ENCODE measurements around the gene ALKBH3.

ALKBH3 gene

DNA sequence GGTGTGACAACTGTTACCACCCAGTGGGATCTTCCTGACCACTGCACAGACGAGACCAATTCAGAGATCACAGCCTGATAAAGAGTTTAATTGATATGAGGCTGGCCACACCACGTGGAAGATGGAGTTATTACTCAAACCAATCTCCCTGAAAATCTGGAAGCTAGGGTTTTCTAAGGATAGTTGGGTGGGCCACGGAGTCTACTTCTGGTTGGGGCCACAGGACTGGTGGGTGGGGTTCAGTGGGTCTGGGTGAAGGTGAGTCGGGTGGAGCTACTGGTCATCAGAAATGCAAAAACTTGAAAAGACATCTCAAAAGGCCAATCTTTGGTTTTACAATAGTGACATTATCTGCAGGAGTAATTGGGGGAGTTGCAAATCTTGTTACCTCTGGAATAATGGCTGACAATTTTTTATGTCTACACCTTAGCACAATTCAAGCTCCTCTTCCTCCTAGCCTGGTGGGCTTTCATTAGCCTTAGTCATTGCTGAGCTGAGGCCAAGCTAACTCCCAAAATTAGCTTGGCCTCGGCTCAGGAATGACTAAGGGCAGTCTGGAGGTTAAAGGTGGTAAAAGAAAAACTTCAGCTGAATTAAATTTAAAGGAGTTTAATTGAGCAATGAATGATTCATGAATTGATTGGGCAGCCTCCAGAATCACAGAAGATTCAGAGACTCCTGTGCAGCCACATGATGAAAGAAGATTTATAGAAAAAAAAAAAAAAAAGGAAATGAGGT lies 74.9 kb downstream of the ALKBH3 start:
- Histone ChIP-seq H3K9ac (ENCODE audit: low read length in 5 of 5) (no peak overlapping the region), H3K9me3 (ENCODE audit: control insufficient read depth in 5 of 5, low read length in 5 of 5) (peaks cover 0 to 4% (median 1%) of the 10 kb centered on the region in 5 donors), H3K27ac (ENCODE audit: low read depth, low read length) (no peak overlapping the region), H3K4me3 (ENCODE audit: low read depth in 1 of 5, low read length in 5 of 5) (no peak overlapping the region), H3K4me1 (ENCODE audit: control insufficient read depth in 5 of 5, insufficient read depth in 5 of 5, low read length in 5 of 5) (peaks cover 0 to 9% (median 0%) of the 10 kb centered on the region in 5 donors), H3K27me3 (ENCODE audit: control insufficient read depth in 5 of 5, insufficient read depth in 4 of 5, low read length in 5 of 5) (peaks cover 0 to 3% (median 0%) of the 10 kb centered on the region in 5 donors), H3K36me3 (ENCODE audit: control insufficient read depth in 5 of 5, insufficient read depth in 5 of 5, low read length in 5 of 5) (no peaks in the 10 kb centered on the region)

DNA sequence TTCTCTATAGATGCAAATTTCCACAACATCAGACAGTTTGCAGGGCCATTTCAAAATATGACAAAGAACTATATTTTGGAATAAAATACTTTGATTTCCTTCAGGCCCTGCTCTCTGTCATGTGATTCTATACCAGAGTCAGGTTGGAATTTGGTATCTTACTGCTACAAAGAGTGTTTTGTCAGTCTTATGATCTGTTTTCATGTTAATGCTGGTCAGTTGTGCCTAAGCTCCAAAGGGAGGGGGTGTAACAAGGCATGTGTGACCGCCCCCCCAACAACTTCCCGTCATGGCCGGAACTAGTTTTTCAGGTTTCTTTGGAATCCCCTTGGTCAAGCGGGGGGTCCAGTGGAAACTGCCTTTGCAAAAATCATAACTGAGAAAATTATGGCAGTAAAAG lies 76.9 kb downstream of the ALKBH3 start:
- Histone ChIP-seq H3K9ac (ENCODE audit: low read length in 5 of 5) (no peak overlapping the region), H3K27ac (ENCODE audit: low read depth, low read length) (no peak overlapping the region), H3K4me1 (ENCODE audit: control insufficient read depth in 5 of 5, insufficient read depth in 5 of 5, low read length in 5 of 5) (no peaks in the 10 kb centered on the region)

DNA sequence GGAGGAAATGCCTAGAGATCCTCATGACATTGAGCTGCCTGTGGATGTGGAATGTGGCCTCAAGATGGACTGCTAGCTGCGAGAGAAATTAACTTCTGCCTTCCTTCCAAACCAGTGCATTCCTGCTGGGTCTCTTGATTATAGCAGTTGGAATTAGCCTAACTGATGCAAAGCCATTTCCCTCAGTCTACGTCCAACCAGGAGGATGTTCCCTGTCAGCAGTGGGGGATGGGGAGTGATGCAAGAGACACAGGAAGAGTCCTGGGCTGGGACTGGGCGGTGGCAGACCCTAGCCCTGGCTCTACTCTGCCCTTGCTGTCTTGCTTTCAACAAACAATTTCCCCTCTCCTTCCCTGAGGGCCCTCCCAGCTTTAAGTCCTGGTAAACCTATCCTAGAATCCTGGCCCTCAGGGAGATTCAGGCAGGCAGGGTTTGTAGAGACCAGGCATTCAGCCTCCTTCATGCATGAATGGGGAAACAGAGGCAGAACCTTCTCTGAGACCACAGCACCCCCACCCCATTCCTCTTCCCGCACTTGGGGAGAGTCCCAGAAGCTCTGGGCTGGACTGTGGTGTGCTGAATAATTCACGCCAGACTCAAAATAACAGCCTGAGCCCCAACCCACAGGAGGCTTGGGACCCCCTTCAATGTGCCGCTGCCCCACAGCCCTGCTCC lies 78.8 kb downstream of the ALKBH3 start:
- Histone ChIP-seq H3K9me3 (ENCODE audit: control insufficient read depth in 5 of 5, low read length in 5 of 5) (peaks cover 0 to 4% (median 0%) of the 10 kb centered on the region in 5 donors), H3K9ac (ENCODE audit: low read length in 5 of 5) (no peak overlapping the region), H3K4me3 (ENCODE audit: low read depth in 1 of 5, low read length in 5 of 5) (no peak overlapping the region)

More for the DNA sequence above, 76.9 kb downstream of the ALKBH3 start:
- H3K36me3 ChIP-seq (ENCODE audit: control insufficient read depth in 5 of 5, insufficient read depth in 5 of 5, low read length in 5 of 5), result no peaks in the 10 kb centered on the region
- peaks cover 0 to 3% (median 0%) of the 10 kb centered on the region in 5 donors for H3K27me3 ChIP-seq (ENCODE audit: control insufficient read depth in 5 of 5, insufficient read depth in 4 of 5, low read length in 5 of 5)
- peaks cover 0 to 4% (median 0%) of the 10 kb centered on the region in 5 donors for H3K9me3 ChIP-seq (ENCODE audit: control insufficient read depth in 5 of 5, low read length in 5 of 5)
- H3K4me3 ChIP-seq (ENCODE audit: low read depth in 1 of 5, low read length in 5 of 5), result no peak overlapping the region

DNA sequence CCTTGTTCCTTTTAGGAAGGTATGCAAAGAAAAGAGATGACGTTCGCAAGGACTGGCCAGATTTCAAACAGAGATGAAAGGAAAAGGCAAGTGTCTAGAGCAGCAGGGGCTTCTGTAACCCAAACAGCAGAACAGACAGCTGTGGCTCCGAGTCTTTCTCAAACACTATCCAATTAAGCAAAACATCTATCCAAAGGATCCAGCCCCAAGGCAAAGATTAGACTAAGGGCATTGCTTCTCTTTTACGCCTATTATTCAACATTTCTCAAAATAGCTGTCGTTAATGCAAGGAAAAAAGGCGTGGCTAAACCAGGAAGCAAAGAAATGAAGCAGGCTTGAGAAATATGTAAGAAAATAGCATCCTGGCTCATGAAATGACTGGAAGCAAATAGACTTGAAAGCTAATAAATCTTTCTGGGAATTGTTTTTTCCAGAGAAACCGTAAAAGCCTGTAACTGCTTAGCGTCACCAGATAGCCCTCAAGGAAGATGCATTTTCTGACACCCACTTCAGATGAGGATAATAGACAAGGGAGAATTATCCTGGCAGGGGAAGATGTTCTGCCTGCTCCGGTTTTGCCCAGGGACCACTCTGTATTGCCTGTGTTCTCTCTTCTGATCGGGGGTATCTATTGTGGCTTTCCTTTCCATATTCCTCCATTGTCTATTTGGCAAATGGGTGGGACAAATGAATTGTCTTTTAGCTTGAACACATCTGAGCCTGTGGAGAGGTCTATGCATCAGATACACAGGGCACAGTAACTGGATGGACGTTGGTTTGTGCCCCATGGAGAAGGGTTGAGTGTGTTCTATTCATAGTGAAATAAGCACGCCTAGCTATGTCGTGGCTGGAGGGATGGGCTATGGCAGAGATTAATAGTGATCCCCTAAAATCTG lies 82.0 kb downstream of the ALKBH3 start:
- H3K4me1 ChIP-seq (ENCODE audit: control insufficient read depth in 5 of 5, insufficient read depth in 5 of 5, low read length in 5 of 5), result no peaks in the 10 kb centered on the region
- H3K9ac ChIP-seq (ENCODE audit: low read length in 5 of 5), result no peak overlapping the region
- peaks cover 0 to 16% (median 4%) of the 10 kb centered on the region in 5 donors for H3K9me3 ChIP-seq (ENCODE audit: control insufficient read depth in 5 of 5, low read length in 5 of 5)
- H3K27me3 ChIP-seq (ENCODE audit: control insufficient read depth in 5 of 5, insufficient read depth in 4 of 5, low read length in 5 of 5), result peaks cover 0 to 3% (median 0%) of the 10 kb centered on the region in 5 donors
- H3K27ac ChIP-seq (ENCODE audit: low read depth, low read length), result no peak overlapping the region
- H3K36me3 ChIP-seq (ENCODE audit: control insufficient read depth in 5 of 5, insufficient read depth in 5 of 5, low read length in 5 of 5), result no peaks in the 10 kb centered on the region
- no peak overlapping the region for H3K4me3 ChIP-seq (ENCODE audit: low read depth in 1 of 5, low read length in 5 of 5)

More for the DNA sequence above, 78.8 kb downstream of the ALKBH3 start:
- Histone ChIP-seq H3K36me3 (ENCODE audit: control insufficient read depth in 5 of 5, insufficient read depth in 5 of 5, low read length in 5 of 5) (no peaks in the 10 kb centered on the region), H3K27ac (ENCODE audit: low read depth, low read length) (no peak overlapping the region), H3K4me1 (ENCODE audit: control insufficient read depth in 5 of 5, insufficient read depth in 5 of 5, low read length in 5 of 5) (no peaks in the 10 kb centered on the region), H3K27me3 (ENCODE audit: control insufficient read depth in 5 of 5, insufficient read depth in 4 of 5, low read length in 5 of 5) (peaks cover 0 to 3% (median 0%) of the 10 kb centered on the region in 5 donors)

DNA sequence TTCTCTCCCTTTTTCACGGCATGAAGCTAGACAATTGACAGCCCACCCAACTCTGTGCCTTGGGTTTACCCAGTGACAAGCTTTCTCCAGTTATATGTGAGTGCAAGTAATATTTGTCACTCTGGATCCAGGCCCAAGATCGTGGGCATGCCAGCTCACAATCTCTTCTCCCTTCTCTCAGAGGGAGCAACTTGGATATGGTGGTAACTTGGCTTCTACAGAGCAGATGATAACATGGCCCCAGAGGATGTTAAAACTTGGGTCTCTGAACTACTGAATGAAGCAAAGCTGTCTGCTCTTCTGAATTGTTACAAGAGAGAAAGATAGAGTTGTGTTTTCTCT lies 82.6 kb downstream of the ALKBH3 start:
- Histone ChIP-seq H3K27me3 (ENCODE audit: control insufficient read depth in 5 of 5, insufficient read depth in 4 of 5, low read length in 5 of 5) (peaks cover 0 to 3% (median 0%) of the 10 kb centered on the region in 5 donors), H3K4me1 (ENCODE audit: control insufficient read depth in 5 of 5, insufficient read depth in 5 of 5, low read length in 5 of 5) (no peaks in the 10 kb centered on the region), H3K36me3 (ENCODE audit: control insufficient read depth in 5 of 5, insufficient read depth in 5 of 5, low read length in 5 of 5) (no peaks in the 10 kb centered on the region), H3K9me3 (ENCODE audit: control insufficient read depth in 5 of 5, low read length in 5 of 5) (peaks cover 0 to 16% (median 4%) of the 10 kb centered on the region in 5 donors), H3K4me3 (ENCODE audit: low read depth in 1 of 5, low read length in 5 of 5) (no peak overlapping the region), H3K9ac (ENCODE audit: low read length in 5 of 5) (no peak overlapping the region), H3K27ac (ENCODE audit: low read depth, low read length) (no peak overlapping the region)

DNA sequence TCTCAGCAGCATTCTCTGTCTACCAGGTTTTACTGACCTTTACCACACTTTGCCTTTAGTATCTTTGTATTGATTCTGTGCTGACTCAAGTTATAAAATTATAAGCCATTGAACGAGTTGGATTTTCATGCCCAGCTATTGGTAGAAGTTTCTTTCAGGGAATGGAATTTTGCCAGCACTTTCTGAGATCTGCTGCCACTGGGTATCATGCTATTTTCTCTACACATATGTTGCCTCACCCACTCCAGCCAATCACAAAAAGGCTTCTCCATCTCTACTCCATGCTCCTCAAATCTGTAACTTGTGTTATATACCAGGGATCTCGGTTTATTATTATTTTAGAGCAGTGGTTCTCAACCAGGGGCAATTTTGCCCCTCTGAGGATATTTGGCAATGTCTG lies 87.0 kb downstream of the ALKBH3 start:
- Histone ChIP-seq H3K36me3 (ENCODE audit: control insufficient read depth in 5 of 5, insufficient read depth in 5 of 5, low read length in 5 of 5) (no peaks in the 10 kb centered on the region), H3K27me3 (ENCODE audit: control insufficient read depth in 5 of 5, insufficient read depth in 4 of 5, low read length in 5 of 5) (peaks cover 0 to 3% (median 0%) of the 10 kb centered on the region in 5 donors), H3K4me3 (ENCODE audit: low read depth in 1 of 5, low read length in 5 of 5) (no peak overlapping the region)

DNA sequence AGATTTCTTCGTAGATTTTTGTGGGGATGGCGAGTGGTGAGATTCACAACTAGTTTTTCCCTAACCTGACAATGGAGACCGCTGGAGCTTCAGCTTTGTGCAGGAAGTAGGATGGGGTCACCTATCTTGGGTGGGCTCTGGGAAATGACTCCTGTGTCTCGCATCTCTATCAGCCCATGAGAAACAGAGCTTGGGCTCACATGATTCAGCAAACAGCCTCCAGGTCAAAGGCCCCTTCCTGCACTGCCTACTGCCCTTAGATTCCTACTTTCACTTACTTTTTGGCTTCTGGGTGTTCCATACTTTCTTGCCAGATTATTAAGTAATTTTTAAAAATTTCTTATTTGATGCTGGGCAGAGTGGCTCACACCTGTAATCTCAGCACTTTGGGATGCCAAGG lies 88.1 kb downstream of the ALKBH3 start:
- no peaks in the 10 kb centered on the region for H3K36me3 ChIP-seq (ENCODE audit: control insufficient read depth in 5 of 5, insufficient read depth in 5 of 5, low read length in 5 of 5)
- H3K9me3 ChIP-seq (ENCODE audit: control insufficient read depth in 5 of 5, low read length in 5 of 5), result peaks cover 0 to 14% (median 3%) of the 10 kb centered on the region in 5 donors
- no peak overlapping the region for H3K9ac ChIP-seq (ENCODE audit: low read length in 5 of 5)
- H3K27me3 ChIP-seq (ENCODE audit: control insufficient read depth in 5 of 5, insufficient read depth in 4 of 5, low read length in 5 of 5), result no peaks in the 10 kb centered on the region
- H3K4me1 ChIP-seq (ENCODE audit: control insufficient read depth in 5 of 5, insufficient read depth in 5 of 5, low read length in 5 of 5), result peaks cover 4 to 10% (median 7%) of the 10 kb centered on the region in 5 donors
- H3K27ac ChIP-seq (ENCODE audit: low read depth, low read length), result no peak overlapping the region
- no peak overlapping the region for H3K4me3 ChIP-seq (ENCODE audit: low read depth in 1 of 5, low read length in 5 of 5)

More for the DNA sequence above, 87.0 kb downstream of the ALKBH3 start:
- Histone ChIP-seq H3K9me3 (ENCODE audit: control insufficient read depth in 5 of 5, low read length in 5 of 5) (peaks cover 0 to 14% (median 3%) of the 10 kb centered on the region in 5 donors), H3K27ac (ENCODE audit: low read depth, low read length) (no peak overlapping the region), H3K9ac (ENCODE audit: low read length in 5 of 5) (no peak overlapping the region), H3K4me1 (ENCODE audit: control insufficient read depth in 5 of 5, insufficient read depth in 5 of 5, low read length in 5 of 5) (peaks cover 4 to 10% (median 7%) of the 10 kb centered on the region in 5 donors)

DNA sequence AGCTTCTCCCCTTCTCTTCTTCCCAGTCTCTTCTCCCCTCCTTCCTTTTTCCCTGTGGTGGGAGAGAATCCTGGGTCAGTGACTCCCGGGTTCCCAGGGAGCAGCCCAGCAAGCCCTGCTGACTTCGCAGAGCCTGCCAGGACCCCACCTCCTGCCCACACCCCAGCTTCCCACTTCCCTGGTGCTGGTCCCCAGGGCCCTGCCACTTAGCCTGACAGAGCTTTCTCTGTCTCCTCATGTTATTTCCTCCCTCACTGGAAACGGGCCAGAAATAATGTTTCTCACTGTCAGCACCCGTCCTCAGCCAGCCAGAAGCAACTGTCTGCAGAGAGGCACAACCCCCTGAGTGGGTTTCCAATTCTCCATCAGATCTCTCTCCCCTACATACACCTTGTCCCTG lies 88.9 kb downstream of the ALKBH3 start:
- Histone ChIP-seq H3K27ac (ENCODE audit: low read depth, low read length) (no peak overlapping the region), H3K4me1 (ENCODE audit: control insufficient read depth in 5 of 5, insufficient read depth in 5 of 5, low read length in 5 of 5) (peaks cover 4 to 10% (median 7%) of the 10 kb centered on the region in 5 donors), H3K9ac (ENCODE audit: low read length in 5 of 5) (no peak overlapping the region), H3K4me3 (ENCODE audit: low read depth in 1 of 5, low read length in 5 of 5) (no peak overlapping the region), H3K36me3 (ENCODE audit: control insufficient read depth in 5 of 5, insufficient read depth in 5 of 5, low read length in 5 of 5) (no peaks in the 10 kb centered on the region), H3K9me3 (ENCODE audit: control insufficient read depth in 5 of 5, low read length in 5 of 5) (peaks cover 0 to 19% (median 6%) of the 10 kb centered on the region in 5 donors), H3K27me3 (ENCODE audit: control insufficient read depth in 5 of 5, insufficient read depth in 4 of 5, low read length in 5 of 5) (no peaks in the 10 kb centered on the region)

Data from subcutaneous abdominal adipose tissue (tissue), 5 donors.